ENCODE measurements around the gene UBASH3A.
A peak's percentile ranks its signal among the peaks of the same experiment; 100 is the strongest.

Gene UBASH3A

DNA sequence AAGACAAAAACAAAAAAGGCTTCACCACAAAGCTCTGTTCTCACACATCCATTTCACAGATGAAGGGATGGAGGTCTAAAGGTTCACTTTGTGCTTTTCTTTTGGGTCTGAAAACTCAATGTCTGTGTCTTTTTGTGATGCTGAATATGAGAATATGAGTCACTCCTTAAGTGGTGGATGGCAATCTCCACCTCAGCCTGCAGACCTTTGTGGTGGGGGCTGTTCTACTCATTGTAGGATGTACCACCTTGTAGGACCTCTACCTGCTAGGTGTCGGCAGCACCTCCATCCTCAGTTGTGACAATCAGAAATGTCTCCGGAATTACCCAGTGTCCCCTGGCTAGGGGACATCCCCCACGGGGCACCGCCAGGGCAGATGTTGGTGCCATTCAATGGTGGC is 42.8 kb downstream of the UBASH3A start:
- POLR2A ChIA-PET: interaction anchor here (1.5 kb wide), 1 partner anchor 135 kb away, joined by 3 read pairs; no protein-coding TSS in a partner anchor
- Histone ChIP-seq H3K9me3 (ENCODE audit: control extremely low read depth in 1 of 5, control insufficient read depth in 4 of 5, insufficient read depth in 2 of 5, low read depth in 1 of 5, low read length in 4 of 5) (no peaks in the 10 kb centered on the region), H3K4me1 (ENCODE audit: control extremely low read depth in 1 of 4, control insufficient read depth in 4 of 4, insufficient read depth in 4 of 4, low read length in 3 of 4) (peaks cover 0 to 19% (median 9%) of the 10 kb centered on the region in 4 experiments), H3K4me3 (ENCODE audit: control insufficient read depth in 1 of 7, extremely low read depth in 1 of 7, insufficient read depth in 4 of 7, low read depth in 2 of 7, low read length in 6 of 7) (no peak overlapping the region), H3K36me3 (ENCODE audit: control insufficient read depth in 4 of 4, insufficient read depth in 4 of 4, low read length in 3 of 4) (no peaks in the 10 kb centered on the region), H3K27me3 (replicated peaks in 2 of 5; ENCODE audit: control insufficient read depth in 4 of 5, insufficient read depth in 5 of 5, low read length in 4 of 5) (no peaks in the 10 kb centered on the region), H3K27ac (ENCODE audit: insufficient read depth in 1 of 2, low read depth in 1 of 2, low read length in 2 of 2, poor library complexity in 1 of 2, severe bottlenecking in 2 of 2) (no peak overlapping the region)
- 94% methylated on average over 4 of the region's 4 CpGs for WGBS (ENCODE audit: insufficient coverage)
- DNase-seq: no peak
- CTCF ChIA-PET: interaction anchor here (0.9 to 2.1 kb wide), 6 partner anchors 17 to 301 kb away, joined by 3 to 15 read pairs (median 4); no protein-coding TSS in a partner anchor

- Histone ChIP-seq H3K4me3 (ENCODE audit: control insufficient read depth in 1 of 7, extremely low read depth in 1 of 7, insufficient read depth in 4 of 7, low read depth in 2 of 7, low read length in 6 of 7) (no peak overlapping the region), H3K9me3 (ENCODE audit: control extremely low read depth in 1 of 5, control insufficient read depth in 4 of 5, insufficient read depth in 2 of 5, low read depth in 1 of 5, low read length in 4 of 5) (no peaks in the 10 kb centered on the region), H3K27me3 (replicated peaks in 2 of 5; ENCODE audit: control insufficient read depth in 4 of 5, insufficient read depth in 5 of 5, low read length in 4 of 5) (no peaks in the 10 kb centered on the region), H3K4me1 (ENCODE audit: control extremely low read depth in 1 of 4, control insufficient read depth in 4 of 4, insufficient read depth in 4 of 4, low read length in 3 of 4) (peaks cover 0 to 22% (median 11%) of the 10 kb centered on the region in 4 experiments), H3K27ac (ENCODE audit: insufficient read depth in 1 of 2, low read depth in 1 of 2, low read length in 2 of 2, poor library complexity in 1 of 2, severe bottlenecking in 2 of 2) (no peak overlapping the region), H3K36me3 (ENCODE audit: control insufficient read depth in 4 of 4, insufficient read depth in 4 of 4, low read length in 3 of 4) (no peaks in the 10 kb centered on the region)
- ChIA-PET POLR2A (no interaction called here), CTCF (interaction anchor here (2.1 kb wide), 1 partner anchor 110 kb away, joined by 15 read pairs; no protein-coding TSS in a partner anchor)
- DNase-seq: no peak
- WGBS (ENCODE audit: insufficient coverage): 94% methylated on average over 14 of the region's 14 CpGs
These were observed 43.5 kb downstream of the UBASH3A start for GRCh38 chr21:42447182-42447581.

- ChIA-PET POLR2A (no interaction called here), CTCF (no interaction called here)
- H3K36me3 ChIP-seq (ENCODE audit: control insufficient read depth in 4 of 4, insufficient read depth in 4 of 4, low read length in 3 of 4): no peaks in the 10 kb centered on the region
- peaks cover 0 to 28% (median 14%) of the 10 kb centered on the region in 4 experiments for H3K4me1 ChIP-seq (ENCODE audit: control extremely low read depth in 1 of 4, control insufficient read depth in 4 of 4, insufficient read depth in 4 of 4, low read length in 3 of 4)
- WGBS (ENCODE audit: insufficient coverage): 98% methylated on average over 9 of the region's 10 CpGs
- no peak for DNase-seq
- no peak overlapping the region for H3K4me3 ChIP-seq (ENCODE audit: control insufficient read depth in 1 of 7, extremely low read depth in 1 of 7, insufficient read depth in 4 of 7, low read depth in 2 of 7, low read length in 6 of 7)
- no peak overlapping the region for H3K27ac ChIP-seq (ENCODE audit: insufficient read depth in 1 of 2, low read depth in 1 of 2, low read length in 2 of 2, poor library complexity in 1 of 2, severe bottlenecking in 2 of 2)
- H3K9me3 ChIP-seq (ENCODE audit: control extremely low read depth in 1 of 5, control insufficient read depth in 4 of 5, insufficient read depth in 2 of 5, low read depth in 1 of 5, low read length in 4 of 5): no peaks in the 10 kb centered on the region
- no peaks in the 10 kb centered on the region for H3K27me3 ChIP-seq (replicated peaks in 2 of 5; ENCODE audit: control insufficient read depth in 4 of 5, insufficient read depth in 5 of 5, low read length in 4 of 5)
These were observed 44.0 kb downstream of the UBASH3A start for GRCh38 chr21:42447732-42448131.

DNA sequence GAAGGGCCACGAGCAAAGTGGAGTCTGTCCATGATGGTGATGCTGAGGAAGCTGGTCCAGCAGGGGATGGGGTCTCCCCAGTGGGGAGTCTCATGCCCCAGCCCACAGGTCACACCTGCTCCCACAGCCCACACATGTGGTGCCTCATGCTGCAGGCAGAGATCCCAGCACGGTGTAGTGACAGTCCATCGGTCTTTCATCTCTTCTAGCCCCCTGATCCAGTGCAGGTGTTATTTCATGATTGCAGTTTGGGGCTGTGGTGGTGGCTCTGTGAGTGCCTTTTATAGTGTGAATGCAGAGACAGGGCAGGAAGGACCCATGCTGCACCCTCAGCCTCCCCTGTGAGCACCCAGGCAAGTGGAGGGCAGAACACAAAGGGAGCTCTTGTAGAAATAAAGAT is 45.0 kb downstream of the UBASH3A start:
- WGBS (ENCODE audit: insufficient coverage): 100% methylated on average over 1 of the region's 3 CpGs
- DNase-seq: no peak
- no peaks in the 10 kb centered on the region for H3K9me3 ChIP-seq (ENCODE audit: control extremely low read depth in 1 of 5, control insufficient read depth in 4 of 5, insufficient read depth in 2 of 5, low read depth in 1 of 5, low read length in 4 of 5)
- H3K36me3 ChIP-seq (ENCODE audit: control insufficient read depth in 4 of 4, insufficient read depth in 4 of 4, low read length in 3 of 4): no peaks in the 10 kb centered on the region
- CTCF ChIA-PET: interaction anchor here (0.6 to 6.2 kb wide), 6 partner anchors 13 to 138 kb away, joined by 3 to 37 read pairs (median 3); no protein-coding TSS in a partner anchor
- H3K4me1 ChIP-seq (ENCODE audit: control extremely low read depth in 1 of 4, control insufficient read depth in 4 of 4, insufficient read depth in 4 of 4, low read length in 3 of 4): peaks cover 5 to 37% (median 24%) of the 10 kb centered on the region in 4 experiments
- no peak overlapping the region for H3K27ac ChIP-seq (ENCODE audit: insufficient read depth in 1 of 2, low read depth in 1 of 2, low read length in 2 of 2, poor library complexity in 1 of 2, severe bottlenecking in 2 of 2)
- POLR2A ChIA-PET: no interaction called here
- H3K4me3 ChIP-seq (ENCODE audit: control insufficient read depth in 1 of 7, extremely low read depth in 1 of 7, insufficient read depth in 4 of 7, low read depth in 2 of 7, low read length in 6 of 7): no peak overlapping the region
- H3K27me3 ChIP-seq (replicated peaks in 2 of 5; ENCODE audit: control insufficient read depth in 4 of 5, insufficient read depth in 5 of 5, low read length in 4 of 5): no peaks in the 10 kb centered on the region

GRCh38 chr21:42451941-42452340 is 48.2 kb downstream of the UBASH3A start:
- peaks cover 5 to 49% (median 37%) of the 10 kb centered on the region in 4 experiments for H3K4me1 ChIP-seq (ENCODE audit: control extremely low read depth in 1 of 4, control insufficient read depth in 4 of 4, insufficient read depth in 4 of 4, low read length in 3 of 4)

GRCh38 chr21:42452401-42453223 is 48.9 kb downstream of the UBASH3A start:
- CTCF ChIA-PET: interaction anchor here (0.8 to 7.0 kb wide), 12 partner anchors 12 to 335 kb away, joined by 3 to 37 read pairs (median 4); no protein-coding TSS in a partner anchor
- Histone ChIP-seq H3K27ac (ENCODE audit: insufficient read depth in 1 of 2, low read depth in 1 of 2, low read length in 2 of 2, poor library complexity in 1 of 2, severe bottlenecking in 2 of 2) (no peak overlapping the region), H3K9me3 (ENCODE audit: control extremely low read depth in 1 of 5, control insufficient read depth in 4 of 5, insufficient read depth in 2 of 5, low read depth in 1 of 5, low read length in 4 of 5) (no peaks in the 10 kb centered on the region), H3K27me3 (replicated peaks in 2 of 5; ENCODE audit: control insufficient read depth in 4 of 5, insufficient read depth in 5 of 5, low read length in 4 of 5) (no peaks in the 10 kb centered on the region), H3K4me1 (ENCODE audit: control extremely low read depth in 1 of 4, control insufficient read depth in 4 of 4, insufficient read depth in 4 of 4, low read length in 3 of 4) (peaks cover 5 to 49% (median 37%) of the 10 kb centered on the region in 4 experiments), H3K4me3 (ENCODE audit: control insufficient read depth in 1 of 7, extremely low read depth in 1 of 7, insufficient read depth in 4 of 7, low read depth in 2 of 7, low read length in 6 of 7) (peak overlapping the region in 1 of 7 experiments; percentile 35), H3K36me3 (ENCODE audit: control insufficient read depth in 4 of 4, insufficient read depth in 4 of 4, low read length in 3 of 4) (no peaks in the 10 kb centered on the region)
- WGBS (ENCODE audit: insufficient coverage): 97% methylated on average over 19 of the region's 22 CpGs
- no peak for DNase-seq
- POLR2A ChIA-PET: interaction anchor here (1.1 to 1.4 kb wide), 2 partner anchors 9 to 11 kb away, joined by 3 read pairs; no protein-coding TSS in a partner anchor

More at GRCh38 chr21:42451941-42452340, 48.2 kb downstream of the UBASH3A start:
- no peak for DNase-seq
- ChIA-PET POLR2A (interaction anchor here (1.1 to 1.4 kb wide), 2 partner anchors 10 to 11 kb away, joined by 3 read pairs; no protein-coding TSS in a partner anchor), CTCF (interaction anchor here (0.7 to 7.0 kb wide), 9 partner anchors 17 to 334 kb away, joined by 3 to 37 read pairs (median 4); no protein-coding TSS in a partner anchor)
- H3K9me3 ChIP-seq (ENCODE audit: control extremely low read depth in 1 of 5, control insufficient read depth in 4 of 5, insufficient read depth in 2 of 5, low read depth in 1 of 5, low read length in 4 of 5): no peaks in the 10 kb centered on the region
- H3K27me3 ChIP-seq (replicated peaks in 2 of 5; ENCODE audit: control insufficient read depth in 4 of 5, insufficient read depth in 5 of 5, low read length in 4 of 5): no peaks in the 10 kb centered on the region
- H3K36me3 ChIP-seq (ENCODE audit: control insufficient read depth in 4 of 4, insufficient read depth in 4 of 4, low read length in 3 of 4): no peaks in the 10 kb centered on the region
- 91% methylated on average over 7 of the region's 9 CpGs for WGBS (ENCODE audit: insufficient coverage)
- H3K27ac ChIP-seq (ENCODE audit: insufficient read depth in 1 of 2, low read depth in 1 of 2, low read length in 2 of 2, poor library complexity in 1 of 2, severe bottlenecking in 2 of 2): no peak overlapping the region
- no peak overlapping the region for H3K4me3 ChIP-seq (ENCODE audit: control insufficient read depth in 1 of 7, extremely low read depth in 1 of 7, insufficient read depth in 4 of 7, low read depth in 2 of 7, low read length in 6 of 7)

Data from common myeloid progenitor, CD34-positive (primary cell).